ENCODE data around the gene RAB7A. TPM values are rescaled to one million over a fixed set of nuclear protein-coding genes. Genes with fewer than 3 reads are reported as not detected.

RAB7A gene
- 90.3 TPM for total RNA-seq

DNA sequence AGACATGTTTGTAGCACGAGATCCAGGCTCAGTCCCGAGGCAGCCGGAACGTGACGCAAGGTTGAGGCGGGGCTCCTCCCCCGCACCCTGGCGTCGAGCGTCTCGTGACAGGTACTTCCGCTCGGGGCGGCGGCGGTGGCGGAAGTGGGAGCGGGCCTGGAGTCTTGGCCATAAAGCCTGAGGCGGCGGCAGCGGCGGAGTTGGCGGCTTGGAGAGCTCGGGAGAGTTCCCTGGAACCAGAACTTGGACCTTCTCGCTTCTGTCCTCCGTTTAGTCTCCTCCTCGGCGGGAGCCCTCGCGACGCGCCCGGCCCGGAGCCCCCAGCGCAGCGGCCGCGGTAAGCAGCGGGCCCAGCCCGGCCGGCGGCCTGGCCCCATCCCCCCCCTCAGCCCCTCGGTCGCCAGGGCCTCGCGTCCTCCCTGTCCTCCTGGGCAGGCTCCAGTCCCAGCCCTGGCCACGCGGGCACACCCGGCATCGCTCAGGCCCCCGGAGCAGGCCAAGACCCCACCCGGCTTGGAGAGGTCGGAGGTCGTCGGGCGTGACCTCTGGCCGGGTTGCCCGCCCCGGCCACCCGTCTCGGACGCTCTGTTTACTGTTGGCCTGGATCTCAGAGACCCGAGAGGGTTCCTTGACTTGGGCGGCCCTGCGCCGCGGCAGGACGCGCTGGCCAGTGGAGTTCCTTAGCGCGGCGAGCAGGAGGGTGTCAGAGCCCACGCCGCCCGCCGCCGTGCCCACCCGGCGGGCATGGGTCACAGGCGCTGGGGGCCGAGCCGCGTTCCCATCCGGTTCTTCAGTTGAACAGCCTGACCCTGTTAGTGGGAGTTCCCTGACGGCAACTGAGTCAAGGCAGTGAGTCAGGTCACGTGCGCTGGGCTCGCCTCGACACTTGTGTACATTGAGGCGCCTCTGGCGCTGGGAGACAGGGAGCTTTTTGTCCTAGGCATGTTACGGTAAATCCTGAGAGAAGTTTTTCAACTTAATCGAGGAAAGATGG, at the start of gene RAB7A:
Gene RAB7A, plus strand, starts transcription at position 161 of the 994 bp plus-strand sequence. CDS start 69,185 bp downstream, outside the sequence.
- H3K4me3 ChIP-seq = peak within 1 kb of the TSS; percentile 89 to 97
- no peaks in the 10 kb centered on the region for H3K27me3 ChIP-seq
- H3K4me1 ChIP-seq = peaks cover 0 to 24% of the 10 kb centered on the region in 2 donors
- H3K9me3 ChIP-seq = no peaks in the 10 kb centered on the region
- intact Hi-C loops (cut with DNase I) = loop anchor here (1.0 to 10.0 kb wide), 9 partner anchors 45 to 1132 kb away; partner anchors contain the start of genes ACAD9, EEFSEC, MCM2 and RPN1
- peak; percentile 94 to 99 for DNase-seq (ENCODE audit: low spot score in 2 of 2)
- H3K36me3 ChIP-seq = no peaks in the 10 kb centered on the region
- TF ChIP-seq, protein P1, sequence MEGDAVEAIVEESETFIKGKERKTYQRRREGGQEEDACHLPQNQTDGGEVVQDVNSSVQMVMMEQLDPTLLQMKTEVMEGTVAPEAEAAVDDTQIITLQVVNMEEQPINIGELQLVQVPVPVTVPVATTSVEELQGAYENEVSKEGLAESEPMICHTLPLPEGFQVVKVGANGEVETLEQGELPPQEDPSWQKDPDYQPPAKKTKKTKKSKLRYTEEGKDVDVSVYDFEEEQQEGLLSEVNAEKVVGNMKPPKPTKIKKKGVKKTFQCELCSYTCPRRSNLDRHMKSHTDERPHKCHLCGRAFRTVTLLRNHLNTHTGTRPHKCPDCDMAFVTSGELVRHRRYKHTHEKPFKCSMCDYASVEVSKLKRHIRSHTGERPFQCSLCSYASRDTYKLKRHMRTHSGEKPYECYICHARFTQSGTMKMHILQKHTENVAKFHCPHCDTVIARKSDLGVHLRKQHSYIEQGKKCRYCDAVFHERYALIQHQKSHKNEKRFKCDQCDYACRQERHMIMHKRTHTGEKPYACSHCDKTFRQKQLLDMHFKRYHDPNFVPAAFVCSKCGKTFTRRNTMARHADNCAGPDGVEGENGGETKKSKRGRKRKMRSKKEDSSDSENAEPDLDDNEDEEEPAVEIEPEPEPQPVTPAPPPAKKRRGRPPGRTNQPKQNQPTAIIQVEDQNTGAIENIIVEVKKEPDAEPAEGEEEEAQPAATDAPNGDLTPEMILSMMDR (IDR thresholded peaks at IDR 0.05) = peak in 1 of 3 experiments; percentile 11
- peak within 1 kb of the TSS; percentile 94 to 95 for H3K27ac ChIP-seq

GRCh38 chr3:128679338-128679737, 46.6 kb upstream of the RAB7A start:
- Histone ChIP-seq H3K9me3 (no peaks in the 10 kb centered on the region), H3K27ac (no peak overlapping the region), H3K27me3 (no peaks in the 10 kb centered on the region), H3K4me1 (no peaks in the 10 kb centered on the region), H3K4me3 (no peak overlapping the region), H3K36me3 (no peaks in the 10 kb centered on the region)
- TF ChIP-seq, protein P1 (IDR thresholded peaks at IDR 0.05) = no peak
- DNase-seq (ENCODE audit: low spot score in 2 of 2) = no peak
- intact Hi-C loops (cut with DNase I) = no loop called here

DNA sequence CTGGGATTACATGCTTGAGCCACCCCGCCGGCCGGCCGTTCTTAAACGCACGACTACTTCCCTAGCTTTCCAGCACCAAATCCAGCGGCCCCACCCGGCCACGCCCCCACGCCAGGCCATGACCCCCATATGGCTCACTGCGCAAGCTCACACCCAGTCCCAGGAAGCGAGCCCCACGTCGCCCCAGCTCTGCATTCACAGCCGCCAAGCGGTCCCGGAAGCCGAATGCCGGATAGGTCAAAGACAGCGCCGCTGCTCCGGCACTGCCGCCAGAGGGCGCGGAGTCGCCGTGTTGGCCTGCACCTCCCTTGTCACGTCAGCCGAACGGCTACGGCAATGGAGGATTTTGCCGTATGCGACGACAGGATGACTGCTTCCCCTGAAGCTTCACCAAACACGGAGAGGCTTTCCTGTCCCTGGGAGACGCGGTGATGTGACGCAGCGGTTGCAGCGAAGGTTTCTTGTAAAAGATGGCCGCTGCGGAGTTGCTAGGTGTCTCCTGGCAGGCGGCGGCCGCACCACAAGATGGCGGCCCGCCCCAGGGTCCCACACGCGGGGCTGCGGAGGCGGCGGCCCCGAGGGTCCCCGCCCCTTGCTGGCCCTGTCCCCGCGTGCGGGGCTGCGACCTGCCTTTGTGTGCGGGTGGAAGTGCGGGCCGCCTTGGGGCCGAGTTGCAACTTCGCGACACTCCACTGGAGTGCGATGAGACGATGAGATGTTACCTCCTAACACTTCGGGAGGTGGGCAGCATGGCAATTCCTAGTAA, 45.2 kb upstream of the RAB7A start:
- intact Hi-C loops (cut with DNase I) = loop anchor here (1.0 kb wide), 5 partner anchors 30 to 199 kb away; partner anchors contain the start of genes ACAD9, RAB7A and RPN1

DNA sequence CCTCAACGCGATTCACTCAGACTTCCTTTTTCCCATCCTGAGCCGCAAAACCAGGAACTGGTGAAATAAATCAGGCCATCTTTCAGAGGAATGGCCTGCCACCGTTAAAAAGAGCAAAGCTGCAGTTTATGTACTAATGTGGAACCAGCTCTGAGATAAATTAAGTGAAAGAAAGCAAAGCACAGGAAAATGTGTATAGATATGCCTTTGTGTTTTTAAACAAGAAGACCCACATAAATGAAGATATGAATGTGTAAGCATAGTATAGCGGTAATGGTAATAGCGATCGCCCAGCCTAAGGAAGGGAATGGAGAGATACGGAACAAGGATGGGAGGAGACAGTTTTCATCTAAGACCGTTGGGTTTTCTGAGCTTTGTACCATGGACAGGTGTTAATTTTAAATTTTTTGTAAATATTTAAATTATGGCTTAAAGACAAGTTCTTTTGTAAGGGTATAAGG, 44.6 kb upstream of the RAB7A start:
- Histone ChIP-seq H3K36me3 (no peaks in the 10 kb centered on the region), H3K4me3 (peak overlapping the region; percentile 65 to 90), H3K9me3 (no peaks in the 10 kb centered on the region), H3K27ac (peak overlapping the region; percentile 94 to 97), H3K4me1 (no peaks in the 10 kb centered on the region), H3K27me3 (no peaks in the 10 kb centered on the region)
- DNase-seq (ENCODE audit: low spot score in 2 of 2) = no peak
- intact Hi-C loops (cut with DNase I) = loop anchor here (1.0 kb wide), 3 partner anchors 45 to 198 kb away; partner anchors contain the start of genes ACAD9 and RAB7A
- TF ChIP-seq, protein P1 (IDR thresholded peaks at IDR 0.05) = no peak

More for the DNA sequence above, 45.2 kb upstream of the RAB7A start:
- no peaks in the 10 kb centered on the region for H3K9me3 ChIP-seq
- H3K4me3 ChIP-seq = peak overlapping the region; percentile 65 to 90
- DNase-seq (ENCODE audit: low spot score in 2 of 2) = peak; percentile 95 to 100
- peak overlapping the region; percentile 94 to 97 for H3K27ac ChIP-seq
- H3K36me3 ChIP-seq = no peaks in the 10 kb centered on the region
- no peaks in the 10 kb centered on the region for H3K4me1 ChIP-seq
- no peaks in the 10 kb centered on the region for H3K27me3 ChIP-seq
- TF ChIP-seq, protein P1 (IDR thresholded peaks at IDR 0.05) = peak; percentile 95 to 99 (median 97)

GRCh38 chr3:128683957-128684356, 42.0 kb upstream of the RAB7A start:
- TF ChIP-seq, protein P1 (IDR thresholded peaks at IDR 0.05) = no peak
- Histone ChIP-seq H3K4me3 (no peak overlapping the region), H3K27ac (no peak overlapping the region), H3K9me3 (no peaks in the 10 kb centered on the region), H3K27me3 (no peaks in the 10 kb centered on the region), H3K36me3 (no peaks in the 10 kb centered on the region), H3K4me1 (no peaks in the 10 kb centered on the region)
- intact Hi-C loops (cut with DNase I) = no loop called here
- no peak for DNase-seq (ENCODE audit: low spot score in 2 of 2)

Data from ascending aorta (tissue), 2 donors.